ENCODE results near the gene TMC5. TPM values are rescaled to one million over a fixed set of nuclear protein-coding genes. Genes with fewer than 3 reads are reported as not detected.

The TMC5 gene
- total and polyA plus RNA-seq, 2 donors (not counting 3 experiments of a cell fraction or from before 2014, with no cell fraction given), result not detected

- POLR2A ChIA-PET, result no interaction called here
- no TSS peak for BruUV-seq (replicated peaks)
- no peaks in the 10 kb centered on the region for H3K4me1 ChIP-seq (ENCODE audit: control insufficient read depth, extremely low read depth, insufficient read depth, low read length)
- FAIRE-seq (no peak), DNase-seq (ENCODE audit: low read depth, low spot score) (no peak)
- no peaks in the 10 kb centered on the region for H3K36me3 ChIP-seq (ENCODE audit: control insufficient read depth in 2 of 2, extremely low read depth in 1 of 2, insufficient read depth in 2 of 2, low read length in 2 of 2)
- intact Hi-C loops (cut with micrococcal nuclease) (no loop called here), dilution Hi-C loops (cut with MboI; ENCODE audit: extremely low pct_ligation_motif_present, low sequenced_read_pairs) (no loop called here)
- H3K27me3 ChIP-seq (ENCODE audit: control insufficient read depth in 2 of 2, insufficient read depth in 2 of 2, low read length in 2 of 2), result no peaks in the 10 kb centered on the region
- TF ChIP-seq POLR2AphosphoS5 (IDR thresholded peaks at IDR 0.05; ENCODE audit: insufficient read depth, low read depth, low read length), result no peak
- TF ChIP-seq MYC (IDR thresholded peaks at IDR 0.05; ENCODE audit: low read depth, low read length), result no peak
- no peak overlapping the region for H3K4me3 ChIP-seq (replicated peaks in 1 of 3; ENCODE audit: insufficient read depth in 1 of 3, low read depth in 1 of 3, low read length in 3 of 3)
- H3K4me2 ChIP-seq (ENCODE audit: insufficient read depth, low read length), result no peak overlapping the region
- H3K9ac ChIP-seq (replicated peaks; ENCODE audit: extremely low read depth, insufficient read depth, low read length), result no peak overlapping the region
- CTCF ChIA-PET, result interaction anchor here (3.7 kb wide), 1 partner anchor 15 kb away, joined by 24 read pairs; no protein-coding TSS in a partner anchor
- no peaks in the 10 kb centered on the region for H3K79me2 ChIP-seq (ENCODE audit: control insufficient read depth, insufficient read depth, low read length)
- no peaks in the 10 kb centered on the region for H3K9me3 ChIP-seq (replicated peaks; ENCODE audit: control insufficient read depth, insufficient read depth, low read length)
- no peak overlapping the region for H3K27ac ChIP-seq (ENCODE audit: insufficient read depth, low read depth, low read length)
- no peak overlapping the region for H2AFZ ChIP-seq (ENCODE audit: low read depth, low read length)
- H4K20me1 ChIP-seq (replicated peaks; ENCODE audit: control insufficient read depth, extremely low read depth, insufficient read depth, low read length), result no peaks in the 10 kb centered on the region
- H3K9me1 ChIP-seq (replicated peaks; ENCODE audit: control insufficient read depth, extremely low read depth, insufficient read depth, low read length), result no peaks in the 10 kb centered on the region
These were observed 70.5 kb downstream of the TMC5 start for GRCh38 chr16:19488213-19488640.

- H3K4me1 ChIP-seq (ENCODE audit: control insufficient read depth, extremely low read depth, insufficient read depth, low read length), result no peaks in the 10 kb centered on the region
- no peak overlapping the region for H3K9ac ChIP-seq (replicated peaks; ENCODE audit: extremely low read depth, insufficient read depth, low read length)
- no peaks in the 10 kb centered on the region for H3K79me2 ChIP-seq (ENCODE audit: control insufficient read depth, insufficient read depth, low read length)
- ChIA-PET POLR2A (no interaction called here), CTCF (interaction anchor here (1.5 to 3.7 kb wide), 2 partner anchors 12 to 101 kb away, joined by 3 to 24 read pairs; no protein-coding TSS in a partner anchor)
- no peaks in the 10 kb centered on the region for H3K9me1 ChIP-seq (replicated peaks; ENCODE audit: control insufficient read depth, extremely low read depth, insufficient read depth, low read length)
- TF ChIP-seq GATA2 (IDR thresholded peaks at IDR 0.05; ENCODE audit: insufficient read depth, insufficient read length, low read depth, low read length) (no peak), CTCF (IDR thresholded peaks at IDR 0.05; ENCODE audit: extremely low read depth in 1 of 2, insufficient read depth in 1 of 2, low read depth in 1 of 2, low read length in 2 of 2) (no peak), EZH2 (IDR thresholded peaks at IDR 0.05; ENCODE audit: borderline replicate concordance, low read depth, low read length, severe bottlenecking) (no peak), MAX (IDR thresholded peaks at IDR 0.05; ENCODE audit: insufficient read depth, insufficient read length) (no peak), POLR2A (IDR thresholded peaks at IDR 0.05; ENCODE audit: low read depth, low read length) (no peak), MYC (IDR thresholded peaks at IDR 0.05; ENCODE audit: low read depth, low read length) (no peak), POLR2AphosphoS5 (IDR thresholded peaks at IDR 0.05; ENCODE audit: insufficient read depth, low read depth, low read length) (no peak), JUN (IDR thresholded peaks at IDR 0.05; ENCODE audit: borderline replicate concordance, insufficient read depth, insufficient read length, low read depth) (no peak), FOS (IDR thresholded peaks at IDR 0.05; ENCODE audit: borderline replicate concordance, insufficient read depth, low read length) (no peak)
- H3K4me2 ChIP-seq (ENCODE audit: insufficient read depth, low read length), result no peak overlapping the region
- DNase-seq (ENCODE audit: low read depth, low spot score) (no peak), FAIRE-seq (no peak)
- no TSS peak for BruUV-seq (replicated peaks)
- dilution Hi-C loops (cut with MboI; ENCODE audit: extremely low pct_ligation_motif_present, low sequenced_read_pairs) (no loop called here), intact Hi-C loops (cut with micrococcal nuclease) (no loop called here)
- H3K9me3 ChIP-seq (replicated peaks; ENCODE audit: control insufficient read depth, insufficient read depth, low read length), result no peaks in the 10 kb centered on the region
- H3K36me3 ChIP-seq (ENCODE audit: control insufficient read depth in 2 of 2, extremely low read depth in 1 of 2, insufficient read depth in 2 of 2, low read length in 2 of 2), result no peaks in the 10 kb centered on the region
- H4K20me1 ChIP-seq (replicated peaks; ENCODE audit: control insufficient read depth, extremely low read depth, insufficient read depth, low read length), result no peaks in the 10 kb centered on the region
- no peak overlapping the region for H2AFZ ChIP-seq (ENCODE audit: low read depth, low read length)
- no peaks in the 10 kb centered on the region for H3K27me3 ChIP-seq (ENCODE audit: control insufficient read depth in 2 of 2, insufficient read depth in 2 of 2, low read length in 2 of 2)
- no peak overlapping the region for H3K4me3 ChIP-seq (replicated peaks in 1 of 3; ENCODE audit: insufficient read depth in 1 of 3, low read depth in 1 of 3, low read length in 3 of 3)
- H3K27ac ChIP-seq (ENCODE audit: insufficient read depth, low read depth, low read length), result no peak overlapping the region
These were observed 72.9 kb downstream of the TMC5 start for GRCh38 chr16:19490619-19491018.
